Hematopoietic multipotent progenitor cell treated with erythropoietin and hydrocortisone succinate and interleukin-3 and kit ligand, for 15 days (in vitro differentiated cells): ENCODE results near the gene SDF2L1.

Source experiments
- DNase-seq: peaks from one replicate; pipeline ENCODE4 v3.0.0-alpha.2; 2015; ENCODE audit warnings: low spot score

Gene SDF2L1

GRCh38 chr22:21622011-21622918 is 19.8 kb upstream of the SDF2L1 start:
- DNase-seq: no peak

- DNase-seq: no peak
Observed at GRCh38 chr22:21622919-21623647, 19.0 kb upstream of the SDF2L1 start.

- no peak for DNase-seq
Observed at GRCh38 chr22:21623648-21623970, 18.5 kb upstream of the SDF2L1 start.

- DNase-seq: peak; percentile 46
Observed at GRCh38 chr22:21624120-21624879, 17.8 kb upstream of the SDF2L1 start.

- DNase-seq: no peak
Observed at GRCh38 chr22:21624880-21625791, 17.0 kb upstream of the SDF2L1 start.

GRCh38 chr22:21626073-21626734 is 15.9 kb upstream of the SDF2L1 start:
- DNase-seq: no peak

- DNase-seq: no peak
Observed at GRCh38 chr22:21626735-21627469, 15.2 kb upstream of the SDF2L1 start.

- no peak for DNase-seq
Observed at GRCh38 chr22:21628386-21629254, 13.5 kb upstream of the SDF2L1 start.

- DNase-seq: peak; percentile 91
Observed at GRCh38 chr22:21629255-21630149, 12.6 kb upstream of the SDF2L1 start, which contains the start of gene YDJC. Gene YDJC, minus strand, starts transcription at chr22:21630022. Its CDS starts 8 bp downstream, at chr22:21630014.

GRCh38 chr22:21631025-21631424 is 11.1 kb upstream of the SDF2L1 start:
- DNase-seq: no peak

GRCh38 chr22:21632237-21632895 is 9.7 kb upstream of the SDF2L1 start, which contains the start of gene CCDC116:
Gene CCDC116, plus strand, starts transcription at chr22:21632760. Its CDS starts 422 bp downstream, at chr22:21633182.
- no peak for DNase-seq

- no peak for DNase-seq
Observed at GRCh38 chr22:21632931-21633330, 9.2 kb upstream of the SDF2L1 start.

GRCh38 chr22:21633481-21633880 is 8.6 kb upstream of the SDF2L1 start:
- no peak for DNase-seq

GRCh38 chr22:21634081-21634480 is 8.0 kb upstream of the SDF2L1 start:
- DNase-seq: no peak

- DNase-seq: no peak
Observed at GRCh38 chr22:21634844-21635243, 7.3 kb upstream of the SDF2L1 start.

GRCh38 chr22:21635771-21636510 is 6.2 kb upstream of the SDF2L1 start:
- no peak for DNase-seq
